Mononuclear cell (primary cell): ENCODE data around the gene TMEM253. TPM values are rescaled to one million over a fixed set of nuclear protein-coding genes. Genes with fewer than 3 reads are reported as not detected.

Source experiments
- H3K27me3 ChIP-seq: 2 replicates; pipeline ENCODE4 v1.6.0; 2011; ENCODE audit warnings: low read length, control low read depth; ENCODE audit not compliant: insufficient read depth
- H3K4me1 ChIP-seq: 2 replicates; pipeline ENCODE4 v1.5.1; 2011; ENCODE audit warnings: mild to moderate bottlenecking, low read length, control low read depth; ENCODE audit not compliant: insufficient read depth
- H3K4me3 ChIP-seq: 2 replicates; pipeline ENCODE4 v1.5.1; 2011; ENCODE audit warnings: mild to moderate bottlenecking, low read length, moderate library complexity
- H3K9me3 ChIP-seq: 2 replicates; pipeline ENCODE4 v1.5.1; 2011; ENCODE audit warnings: low read depth, mild to moderate bottlenecking, control low read depth, low read length
- total RNA-seq: library from RNA; depleted of rRNA; stranded (reverse); fragments of >200 nt; gene quantifications from one replicate; pipeline ENCODE4 v1.2.3, GENCODE V29; 2012

TMEM253 gene
- total RNA-seq, 1 donor = 0.21 TPM

GRCh38 chr14:21081521-21082142 is 19.2 kb upstream of the TMEM253 start:
- H3K9me3 ChIP-seq = no peaks in the 10 kb centered on the region
- H3K4me1 ChIP-seq = peaks cover 25% of the 10 kb centered on the region
- H3K4me3 ChIP-seq = no peak overlapping the region
- H3K27me3 ChIP-seq = no peaks in the 10 kb centered on the region

GRCh38 chr14:21083565-21084325 is 17.1 kb upstream of the TMEM253 start:
- peaks cover 46% of the 10 kb centered on the region for H3K4me1 ChIP-seq
- H3K4me3 ChIP-seq = no peak overlapping the region
- H3K9me3 ChIP-seq = no peaks in the 10 kb centered on the region
- H3K27me3 ChIP-seq = no peaks in the 10 kb centered on the region

GRCh38 chr14:21084396-21084795 is 16.5 kb upstream of the TMEM253 start:
- Histone ChIP-seq H3K9me3 (no peaks in the 10 kb centered on the region), H3K27me3 (no peaks in the 10 kb centered on the region), H3K4me1 (peaks cover 46% of the 10 kb centered on the region), H3K4me3 (no peak overlapping the region)

- Histone ChIP-seq H3K4me3 (no peak overlapping the region), H3K4me1 (peaks cover 46% of the 10 kb centered on the region), H3K9me3 (no peaks in the 10 kb centered on the region), H3K27me3 (no peaks in the 10 kb centered on the region)
Observed at GRCh38 chr14:21084998-21085853, 15.6 kb upstream of the TMEM253 start.

GRCh38 chr14:21086908-21087293 is 14.0 kb upstream of the TMEM253 start:
- Histone ChIP-seq H3K4me1 (peaks cover 46% of the 10 kb centered on the region), H3K4me3 (no peak overlapping the region), H3K27me3 (no peaks in the 10 kb centered on the region), H3K9me3 (no peaks in the 10 kb centered on the region)

GRCh38 chr14:21087294-21088091 is 13.4 kb upstream of the TMEM253 start:
- Histone ChIP-seq H3K4me3 (no peak overlapping the region), H3K27me3 (no peaks in the 10 kb centered on the region), H3K4me1 (peaks cover 46% of the 10 kb centered on the region), H3K9me3 (no peaks in the 10 kb centered on the region)

GRCh38 chr14:21088687-21089086 is 12.2 kb upstream of the TMEM253 start:
- Histone ChIP-seq H3K4me1 (peaks cover 50% of the 10 kb centered on the region), H3K9me3 (no peaks in the 10 kb centered on the region), H3K4me3 (no peak overlapping the region), H3K27me3 (no peaks in the 10 kb centered on the region)

GRCh38 chr14:21089271-21089670 is 11.6 kb upstream of the TMEM253 start:
- Histone ChIP-seq H3K27me3 (no peaks in the 10 kb centered on the region), H3K9me3 (no peaks in the 10 kb centered on the region), H3K4me3 (no peak overlapping the region), H3K4me1 (peaks cover 48% of the 10 kb centered on the region)

GRCh38 chr14:21089877-21090193 is 11.0 kb upstream of the TMEM253 start:
- H3K4me3 ChIP-seq = no peak overlapping the region
- no peaks in the 10 kb centered on the region for H3K9me3 ChIP-seq
- H3K27me3 ChIP-seq = no peaks in the 10 kb centered on the region

GRCh38 chr14:21090194-21090939 is 10.5 kb upstream of the TMEM253 start:
- no peak overlapping the region for H3K4me3 ChIP-seq

More at GRCh38 chr14:21089877-21090193, 11.0 kb upstream of the TMEM253 start:
- peaks cover 42% of the 10 kb centered on the region for H3K4me1 ChIP-seq

GRCh38 chr14:21090940-21091663 is 9.8 kb upstream of the TMEM253 start:
- H3K9me3 ChIP-seq = no peaks in the 10 kb centered on the region
- no peak overlapping the region for H3K4me3 ChIP-seq
- no peaks in the 10 kb centered on the region for H3K27me3 ChIP-seq
- peaks cover 29% of the 10 kb centered on the region for H3K4me1 ChIP-seq

More at GRCh38 chr14:21090194-21090939, 10.5 kb upstream of the TMEM253 start:
- no peaks in the 10 kb centered on the region for H3K9me3 ChIP-seq
- H3K27me3 ChIP-seq = no peaks in the 10 kb centered on the region
- peaks cover 37% of the 10 kb centered on the region for H3K4me1 ChIP-seq

GRCh38 chr14:21091821-21092272 is 9.0 kb upstream of the TMEM253 start:
- H3K27me3 ChIP-seq = no peaks in the 10 kb centered on the region
- peaks cover 22% of the 10 kb centered on the region for H3K4me1 ChIP-seq
- H3K9me3 ChIP-seq = no peaks in the 10 kb centered on the region
- H3K4me3 ChIP-seq = no peak overlapping the region

- H3K9me3 ChIP-seq = no peaks in the 10 kb centered on the region
- H3K4me3 ChIP-seq = no peak overlapping the region
- H3K4me1 ChIP-seq = peaks cover 20% of the 10 kb centered on the region
- no peaks in the 10 kb centered on the region for H3K27me3 ChIP-seq
Observed at GRCh38 chr14:21092273-21093011, 8.4 kb upstream of the TMEM253 start.
